GM19467 (cell line): ENCODE results near the gene YAP1.

Source experiments
- ATAC-seq: cut with Tn5 transposase; IDR thresholded peaks from one replicate; pipeline ENCODE4 v1.9.1; 2021; ENCODE audit warnings: mild to moderate bottlenecking, moderate library complexity; ENCODE audit not compliant: unreplicated experiment

The YAP1 gene

GRCh38 chr11:102272047-102272824, 162.0 kb downstream of the YAP1 start:
- ATAC-seq = no peak

- ATAC-seq = no peak
Observed at GRCh38 chr11:102274628-102275027, 164.4 kb downstream of the YAP1 start.

- ATAC-seq = no peak
Observed at GRCh38 chr11:102276362-102276761, 166.1 kb downstream of the YAP1 start.

- no peak for ATAC-seq
Observed at GRCh38 chr11:102276783-102277182, 166.5 kb downstream of the YAP1 start.

- peak; percentile 90 for ATAC-seq
Observed at GRCh38 chr11:102279641-102280170, 169.5 kb downstream of the YAP1 start.

- ATAC-seq = no peak
Observed at GRCh38 chr11:102280245-102280833, 170.1 kb downstream of the YAP1 start.
